GM12878 (cell line): ENCODE data around the gene TASL. TPM values are rescaled to one million over a fixed set of nuclear protein-coding genes. Genes with fewer than 3 reads are reported as not detected.

Experiments
- ATAC-seq: fragments of 200-7000 bp; cut with Tn5 transposase; 3 replicates; pipeline ENCODE4 v1.9.1; 2020; ENCODE audit warnings: mild to moderate bottlenecking, moderate library complexity
- BruUV-seq: library from RNA; stranded (reverse); fragments of 400-500 nt; replicated peaks from 2 replicates; lab custom pipeline; 2021; lab: Mats Ljungman, UMichigan
- CTCF ChIA-PET: fragments of 300-600 bp; sonication (Branson Sonifier 250); formaldehyde crosslinking; extraction: SDS; loops from one replicate; lab custom pipeline; 2021; ENCODE audit warnings: inconsistent platforms; lab: Yijun Ruan, JAX
- POLR2A ChIA-PET: fragments of 350-600 bp; formaldehyde crosslinking; extraction: SDS; loops from one replicate; lab custom pipeline; 2021; ENCODE audit warnings: inconsistent platforms; lab: Charles Lee
- RAD21 ChIA-PET: fragments of 300-600 bp; sonication (Branson Sonifier 250); formaldehyde crosslinking; loops from one replicate; lab custom pipeline; 2023; ENCODE audit warnings: antibody characterized with exemption; ENCODE audit not compliant: unreplicated experiment; lab: Charles Lee
- SMC1A ChIA-PET: fragments of 300-600 bp; sonication (Branson Sonifier 250); formaldehyde crosslinking; loops from one replicate; lab custom pipeline; 2023; ENCODE audit not compliant: unreplicated experiment, uncharacterized antibody; lab: Charles Lee
- DNase-seq: peaks from one replicate; pipeline ENCODE4 v3.0.0-alpha.2; 2011; ENCODE audit warnings: low read depth, low spot score
- FAIRE-seq: peaks from 3 replicates; lab custom pipeline; 2011; peaks lifted over from hg19 to GRCh38; lab: Jason Lieb, UNC
- H2AFZ ChIP-seq: 2 replicates; pipeline ENCODE4 v1.6.0; 2011; ENCODE audit warnings: low read depth, low read length, control low read depth; ENCODE audit not compliant: control insufficient read depth
- H3K27ac ChIP-seq: 2 replicates; pipeline ENCODE4 v1.5.1; 2011; ENCODE audit warnings: control low read depth; ENCODE audit not compliant: control insufficient read depth, insufficient read depth
- H3K27me3 ChIP-seq, 2 experiments: replicated peaks in 1 of 2; 2 replicates each; pipeline versions ENCODE4 v1.6.0 to v1.6.1; 2011; ENCODE audit warnings: low read length in 1 of 2; ENCODE audit not compliant: control insufficient read depth in 2 of 2, insufficient read depth in 2 of 2
- H3K36me3 ChIP-seq, 2 experiments: 2 replicates each; pipeline ENCODE4 v1.5.1; 2011; ENCODE audit warnings: low read length in 1 of 2; ENCODE audit not compliant: control insufficient read depth in 2 of 2, insufficient read depth in 2 of 2
- H3K4me1 ChIP-seq: 2 replicates; pipeline ENCODE4 v1.6.1; 2011; ENCODE audit warnings: mild to moderate bottlenecking, low read length, moderate library complexity, mixed read lengths; ENCODE audit not compliant: control insufficient read depth, insufficient read depth
- H3K4me2 ChIP-seq: 2 replicates; pipeline ENCODE4 v1.6.0; 2011; ENCODE audit warnings: control low read depth; ENCODE audit not compliant: control insufficient read depth, insufficient read depth
- H3K4me3 ChIP-seq: fragments of 200-600 bp; sonication (generic); 2 replicates; pipeline ENCODE4 v1.5.1; 2016
- H3K79me2 ChIP-seq: 2 replicates; pipeline ENCODE4 v1.6.0; 2011; ENCODE audit warnings: low read length; ENCODE audit not compliant: control insufficient read depth, insufficient read depth
- H3K9ac ChIP-seq: 2 replicates; pipeline ENCODE4 v1.8.0; 2011; ENCODE audit warnings: low read length, control low read depth, mixed read lengths; ENCODE audit not compliant: control insufficient read depth, insufficient read depth
- H3K9me3 ChIP-seq: replicated peaks from 3 replicates; pipeline ENCODE4 v1.5.1; 2011; ENCODE audit warnings: mild to moderate bottlenecking, low read length; ENCODE audit not compliant: control insufficient read depth, insufficient read depth
- H4K20me1 ChIP-seq: 2 replicates; pipeline ENCODE4 v1.6.0; 2011; ENCODE audit not compliant: control insufficient read depth, insufficient read depth
- ETV6 ChIP-seq, 2 experiments: fragments of 450-650 bp in 1 of 2; IDR thresholded peaks in 1 of 2; conservative IDR thresholded peaks in 1 of 2; 2 replicates each; pipeline ENCODE4 v1.6.1; 2014; ENCODE audit warnings: antibody characterized with exemption in 1 of 2, borderline replicate concordance in 1 of 2, low read depth in 1 of 2, mild to moderate bottlenecking in 1 of 2, moderate library complexity in 1 of 2
- MYB ChIP-seq: fragments of 150-350 bp; IDR thresholded peaks from 2 replicates; pipeline ENCODE4 v1.6.1; 2014; ENCODE audit warnings: mild to moderate bottlenecking, low read depth, low read length, borderline replicate concordance
- NR2C1 ChIP-seq: fragments of 450-650 bp; IDR thresholded peaks from 2 replicates; pipeline ENCODE4 v1.6.1; 2017; ENCODE audit warnings: antibody characterized with exemption, mild to moderate bottlenecking, moderate library complexity
- NR2C2 ChIP-seq: IDR thresholded peaks from 2 replicates; pipeline ENCODE4 v1.6.1; 2011; ENCODE audit warnings: borderline replicate concordance, low read depth; ENCODE audit not compliant: control insufficient read depth, insufficient read length
- POLR2A ChIP-seq: IDR thresholded peaks from 2 replicates; pipeline ENCODE4 v1.6.1; 2011; ENCODE audit warnings: low read depth, mild to moderate bottlenecking, low read length
- POLR2AphosphoS5 ChIP-seq: IDR thresholded peaks from 2 replicates; pipeline ENCODE4 v1.6.1; 2011; ENCODE audit warnings: mild to moderate bottlenecking, low read length, inconsistent platforms
- SMARCA5 ChIP-seq: fragments of 450-650 bp; IDR thresholded peaks from 2 replicates; pipeline ENCODE4 v1.6.1; 2017; ENCODE audit warnings: mild to moderate bottlenecking
- ZNF274 ChIP-seq: IDR thresholded peaks from one replicate; pipeline ENCODE4 v1.8.0; 2011; ENCODE audit not compliant: insufficient read length, insufficient read depth
- WGBS: methylation state at CpG from one replicate; pipeline ENCODE4 v1.1.6; 2016; ENCODE audit warnings: low lambda C conversion rate; ENCODE audit not compliant: insufficient replicate concordance, insufficient coverage; ENCODE audit errors: missing lambda C conversion rate; 5-methylcytosine and 5-hydroxymethylcytosine counted together
- in situ Hi-C: fragments of 300-500 bp; cut with MboI; formaldehyde crosslinking; loops from 9 replicates; pipeline ENCODE4 v1.14.3; 2018; ENCODE audit warnings: mixed read lengths
- intact Hi-C: fragments of 100-400 bp; cut with micrococcal nuclease; formaldehyde crosslinking; loops from one replicate; pipeline ENCODE4 v1.14.2; 2022; ENCODE audit not compliant: unreplicated experiment
- polyA plus RNA-seq, 11 experiments: library from polyadenylated mRNA; depleted of rRNA in 4 of 11; unstranded in 6 of 11; stranded (reverse) in 5 of 11; fragments of >200 nt; fragmentation: Nextera tagmentation in 4 of 11; fragmentation: Illumina TruSeq in 1 of 11; extraction: Ambion mirVana in 4 of 11; extraction: Trizol in 1 of 11; gene quantifications; 1 replicate in 1 of 11; 2 replicates in 10 of 11; pipeline versions ENCODE4 v1.2.1 to v1.2.3, GENCODE V29; 2011 to 2016; ENCODE audit warnings: inconsistent platforms in 2 of 11, missing spikeins in 2 of 11, low read depth in 1 of 11
- total RNA-seq, 4 experiments: library from RNA; depleted of rRNA in 3 of 4; stranded (reverse); fragments of >200 nt in 3 of 4; fragmentation: Illumina TruSeq in 1 of 4; extraction: Trizol in 1 of 4; gene quantifications; 2 replicates each; pipeline versions ENCODE4 v1.2.1 to v1.2.3, GENCODE V29; 2013 to 2021
- TF ChIP-seq, protein P1 (sequence below): fragments of 450-650 bp; IDR thresholded peaks from 2 replicates; pipeline ENCODE4 v1.6.1; 2017; ENCODE audit warnings: mild to moderate bottlenecking
- TF ChIP-seq, protein P2 (sequence below): fragments of 450-650 bp; IDR thresholded peaks from 2 replicates; pipeline ENCODE4 v1.6.1; 2018; ENCODE audit warnings: mild to moderate bottlenecking, low read depth, moderate library complexity; ENCODE audit not compliant: partially characterized antibody
- TF ChIP-seq, protein P3 (sequence below): fragments of 150-350 bp; IDR thresholded peaks from 2 replicates; pipeline ENCODE4 v1.6.1; 2014; ENCODE audit warnings: mild to moderate bottlenecking, low read depth, low read length

The TASL gene
- total and polyA plus RNA-seq, 10 of the 15 experiments (the other 5 are each of a cell fraction or from before 2014, with no cell fraction given) = 12.4 to 107 (median 18.3) TPM

DNA sequence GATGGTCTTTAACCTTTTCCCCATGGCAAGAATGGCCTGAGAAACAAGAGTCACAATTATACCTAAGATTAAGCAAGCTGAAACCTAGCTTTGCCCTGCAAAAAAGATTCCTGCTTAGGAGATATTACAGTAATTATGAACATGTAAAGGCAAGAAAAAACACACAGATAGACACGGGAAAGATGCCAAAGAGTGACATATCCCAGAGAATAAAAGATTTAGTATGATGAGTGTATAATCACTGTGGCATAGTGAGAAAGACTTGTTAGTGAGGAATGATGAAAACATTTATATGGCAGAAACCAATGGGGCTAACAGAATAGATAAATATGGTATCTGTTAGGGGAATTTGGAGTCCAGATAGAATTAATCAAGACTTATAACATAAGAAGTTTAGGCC is 29.6 kb upstream of the TASL start:
- no peaks in the 10 kb centered on the region for H3K79me2 ChIP-seq
- no peaks in the 10 kb centered on the region for H3K9me3 ChIP-seq
- in situ Hi-C loops (no loop called here), intact Hi-C loops (no loop called here)
- no peaks in the 10 kb centered on the region for H3K4me1 ChIP-seq
- TF ChIP-seq, protein P1, sequence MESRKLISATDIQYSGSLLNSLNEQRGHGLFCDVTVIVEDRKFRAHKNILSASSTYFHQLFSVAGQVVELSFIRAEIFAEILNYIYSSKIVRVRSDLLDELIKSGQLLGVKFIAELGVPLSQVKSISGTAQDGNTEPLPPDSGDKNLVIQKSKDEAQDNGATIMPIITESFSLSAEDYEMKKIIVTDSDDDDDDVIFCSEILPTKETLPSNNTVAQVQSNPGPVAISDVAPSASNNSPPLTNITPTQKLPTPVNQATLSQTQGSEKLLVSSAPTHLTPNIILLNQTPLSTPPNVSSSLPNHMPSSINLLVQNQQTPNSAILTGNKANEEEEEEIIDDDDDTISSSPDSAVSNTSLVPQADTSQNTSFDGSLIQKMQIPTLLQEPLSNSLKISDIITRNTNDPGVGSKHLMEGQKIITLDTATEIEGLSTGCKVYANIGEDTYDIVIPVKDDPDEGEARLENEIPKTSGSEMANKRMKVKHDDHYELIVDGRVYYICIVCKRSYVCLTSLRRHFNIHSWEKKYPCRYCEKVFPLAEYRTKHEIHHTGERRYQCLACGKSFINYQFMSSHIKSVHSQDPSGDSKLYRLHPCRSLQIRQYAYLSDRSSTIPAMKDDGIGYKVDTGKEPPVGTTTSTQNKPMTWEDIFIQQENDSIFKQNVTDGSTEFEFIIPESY = no peak
- TF ChIP-seq, protein P2, sequence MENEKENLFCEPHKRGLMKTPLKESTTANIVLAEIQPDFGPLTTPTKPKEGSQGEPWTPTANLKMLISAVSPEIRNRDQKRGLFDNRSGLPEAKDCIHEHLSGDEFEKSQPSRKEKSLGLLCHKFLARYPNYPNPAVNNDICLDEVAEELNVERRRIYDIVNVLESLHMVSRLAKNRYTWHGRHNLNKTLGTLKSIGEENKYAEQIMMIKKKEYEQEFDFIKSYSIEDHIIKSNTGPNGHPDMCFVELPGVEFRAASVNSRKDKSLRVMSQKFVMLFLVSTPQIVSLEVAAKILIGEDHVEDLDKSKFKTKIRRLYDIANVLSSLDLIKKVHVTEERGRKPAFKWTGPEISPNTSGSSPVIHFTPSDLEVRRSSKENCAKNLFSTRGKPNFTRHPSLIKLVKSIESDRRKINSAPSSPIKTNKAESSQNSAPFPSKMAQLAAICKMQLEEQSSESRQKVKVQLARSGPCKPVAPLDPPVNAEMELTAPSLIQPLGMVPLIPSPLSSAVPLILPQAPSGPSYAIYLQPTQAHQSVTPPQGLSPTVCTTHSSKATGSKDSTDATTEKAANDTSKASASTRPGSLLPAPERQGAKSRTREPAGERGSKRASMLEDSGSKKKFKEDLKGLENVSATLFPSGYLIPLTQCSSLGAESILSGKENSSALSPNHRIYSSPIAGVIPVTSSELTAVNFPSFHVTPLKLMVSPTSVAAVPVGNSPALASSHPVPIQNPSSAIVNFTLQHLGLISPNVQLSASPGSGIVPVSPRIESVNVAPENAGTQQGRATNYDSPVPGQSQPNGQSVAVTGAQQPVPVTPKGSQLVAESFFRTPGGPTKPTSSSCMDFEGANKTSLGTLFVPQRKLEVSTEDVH = no peak
- no peak for TF ChIP-seq POLR2A
- no peak for TF ChIP-seq ZNF274
- no peak for TF ChIP-seq SMARCA5
- TF ChIP-seq, protein P3, sequence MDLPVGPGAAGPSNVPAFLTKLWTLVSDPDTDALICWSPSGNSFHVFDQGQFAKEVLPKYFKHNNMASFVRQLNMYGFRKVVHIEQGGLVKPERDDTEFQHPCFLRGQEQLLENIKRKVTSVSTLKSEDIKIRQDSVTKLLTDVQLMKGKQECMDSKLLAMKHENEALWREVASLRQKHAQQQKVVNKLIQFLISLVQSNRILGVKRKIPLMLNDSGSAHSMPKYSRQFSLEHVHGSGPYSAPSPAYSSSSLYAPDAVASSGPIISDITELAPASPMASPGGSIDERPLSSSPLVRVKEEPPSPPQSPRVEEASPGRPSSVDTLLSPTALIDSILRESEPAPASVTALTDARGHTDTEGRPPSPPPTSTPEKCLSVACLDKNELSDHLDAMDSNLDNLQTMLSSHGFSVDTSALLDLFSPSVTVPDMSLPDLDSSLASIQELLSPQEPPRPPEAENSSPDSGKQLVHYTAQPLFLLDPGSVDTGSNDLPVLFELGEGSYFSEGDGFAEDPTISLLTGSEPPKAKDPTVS = no peak
- TF ChIP-seq POLR2AphosphoS5 = no peak
- TF ChIP-seq NR2C2 = no peak
- TF ChIP-seq NR2C1 = no peak
- TF ChIP-seq MYB = no peak
- no peak for TF ChIP-seq ETV6 (conservative IDR thresholded peaks at IDR 0.05 in 1 of 2, IDR thresholded peaks at IDR 0.05 in 1 of 2; ENCODE audit: borderline replicate concordance in 1 of 2, low read depth in 1 of 2)
- ChIA-PET SMC1A (no interaction called here), RAD21 (no interaction called here), POLR2A (no interaction called here), CTCF (no interaction called here)
- H3K4me2 ChIP-seq = no peak overlapping the region
- FAIRE-seq (no peak), DNase-seq (no peak), ATAC-seq (no peak)
- no peak overlapping the region for H3K9ac ChIP-seq
- no peak overlapping the region for H3K27ac ChIP-seq
- no peak overlapping the region for H2AFZ ChIP-seq
- 23% methylated on average over 1 of the region's 1 CpG for WGBS
- no TSS peak for BruUV-seq
- H3K27me3 ChIP-seq = no peaks in the 10 kb centered on the region
- H3K36me3 ChIP-seq = no peaks in the 10 kb centered on the region
- H3K4me3 ChIP-seq = no peak overlapping the region
- H4K20me1 ChIP-seq = no peaks in the 10 kb centered on the region
